Measurements from ENCODE around the gene SDS. TPM values are rescaled to one million over a fixed set of nuclear protein-coding genes. Genes with fewer than 3 reads are reported as not detected.
A peak's percentile ranks its signal among the peaks of the same experiment; 100 is the strongest.

Gene SDS
- total RNA-seq, 2 donors from 2014 or later: not detected

GRCh38 chr12:113438523-113439300 lies 35.0 kb upstream of the SDS start:
- H3K9me3 ChIP-seq (ENCODE audit: control insufficient read depth, low read length, poor library complexity, severe bottlenecking): no peaks in the 10 kb centered on the region
- no peak for ATAC-seq
- Mint-ChIP-seq H3K27me3 (peaks cover 4% of the 10 kb centered on the region), H3K4me1 (no peaks in the 10 kb centered on the region), H3K4me3 (no peak overlapping the region), H3K36me3 (ENCODE audit: low read depth) (no peaks in the 10 kb centered on the region), H3K27ac (no peak overlapping the region)
- DNase-seq: no peak

- no peak for DNase-seq
- no peak for ATAC-seq
- H3K27ac Mint-ChIP-seq: no peak overlapping the region
- peaks cover 11% of the 10 kb centered on the region for H3K27me3 Mint-ChIP-seq
- no peaks in the 10 kb centered on the region for H3K36me3 Mint-ChIP-seq (ENCODE audit: low read depth)
- no peaks in the 10 kb centered on the region for H3K4me1 Mint-ChIP-seq
- no peak overlapping the region for H3K4me3 Mint-ChIP-seq
- H3K9me3 ChIP-seq (ENCODE audit: control insufficient read depth, low read length, poor library complexity, severe bottlenecking): no peaks in the 10 kb centered on the region
Observed at GRCh38 chr12:113437729-113438100, 34.0 kb upstream of the SDS start.

GRCh38 chr12:113436993-113437728 lies 33.5 kb upstream of the SDS start:
- no peak overlapping the region for H3K27ac Mint-ChIP-seq
- no peaks in the 10 kb centered on the region for H3K9me3 ChIP-seq (ENCODE audit: control insufficient read depth, low read length, poor library complexity, severe bottlenecking)
- peaks cover 16% of the 10 kb centered on the region for H3K27me3 Mint-ChIP-seq
- no peak overlapping the region for H3K4me3 Mint-ChIP-seq
- H3K36me3 Mint-ChIP-seq (ENCODE audit: low read depth): no peaks in the 10 kb centered on the region
- H3K4me1 Mint-ChIP-seq: peaks cover 1% of the 10 kb centered on the region
- ATAC-seq: no peak
- DNase-seq: no peak

- H3K27ac Mint-ChIP-seq: no peak overlapping the region
- ATAC-seq: no peak
- no peaks in the 10 kb centered on the region for H3K36me3 Mint-ChIP-seq (ENCODE audit: low read depth)
- no peaks in the 10 kb centered on the region for H3K9me3 ChIP-seq (ENCODE audit: control insufficient read depth, low read length, poor library complexity, severe bottlenecking)
- peaks cover 17% of the 10 kb centered on the region for H3K27me3 Mint-ChIP-seq
- no peak overlapping the region for H3K4me3 Mint-ChIP-seq
- no peak for DNase-seq
- H3K4me1 Mint-ChIP-seq: peaks cover 3% of the 10 kb centered on the region
Observed at GRCh38 chr12:113436586-113436985, 32.9 kb upstream of the SDS start.

GRCh38 chr12:113435367-113435766 lies 31.7 kb upstream of the SDS start:
- no peaks in the 10 kb centered on the region for H3K9me3 ChIP-seq (ENCODE audit: control insufficient read depth, low read length, poor library complexity, severe bottlenecking)
- Mint-ChIP-seq H3K4me1 (peaks cover 3% of the 10 kb centered on the region), H3K36me3 (ENCODE audit: low read depth) (no peaks in the 10 kb centered on the region), H3K27ac (no peak overlapping the region), H3K27me3 (peaks cover 21% of the 10 kb centered on the region), H3K4me3 (no peak overlapping the region)
- no peak for ATAC-seq
- DNase-seq: no peak

GRCh38 chr12:113432986-113433385 lies 29.3 kb upstream of the SDS start:
- ATAC-seq (no peak), DNase-seq (no peak)
- Mint-ChIP-seq H3K4me3 (no peak overlapping the region), H3K36me3 (ENCODE audit: low read depth) (peaks cover 2% of the 10 kb centered on the region), H3K27me3 (peaks cover 31% of the 10 kb centered on the region), H3K27ac (no peak overlapping the region), H3K4me1 (peaks cover 3% of the 10 kb centered on the region)
- no peaks in the 10 kb centered on the region for H3K9me3 ChIP-seq (ENCODE audit: control insufficient read depth, low read length, poor library complexity, severe bottlenecking)

GRCh38 chr12:113428482-113428881 lies 24.8 kb upstream of the SDS start:
- H3K27me3 Mint-ChIP-seq: peaks cover 36% of the 10 kb centered on the region
- no peak for ATAC-seq
- H3K4me1 Mint-ChIP-seq: peaks cover 6% of the 10 kb centered on the region
- no peaks in the 10 kb centered on the region for H3K9me3 ChIP-seq (ENCODE audit: control insufficient read depth, low read length, poor library complexity, severe bottlenecking)
- H3K36me3 Mint-ChIP-seq (ENCODE audit: low read depth): peaks cover 2% of the 10 kb centered on the region
- no peak for DNase-seq
- no peak overlapping the region for H3K4me3 Mint-ChIP-seq
- H3K27ac Mint-ChIP-seq: no peak overlapping the region

GRCh38 chr12:113427882-113428281 lies 24.2 kb upstream of the SDS start:
- H3K4me1 Mint-ChIP-seq: peaks cover 6% of the 10 kb centered on the region
- no peak overlapping the region for H3K4me3 Mint-ChIP-seq
- ATAC-seq: no peak
- DNase-seq: no peak
- peaks cover 2% of the 10 kb centered on the region for H3K36me3 Mint-ChIP-seq (ENCODE audit: low read depth)
- H3K27me3 Mint-ChIP-seq: peaks cover 31% of the 10 kb centered on the region
- H3K27ac Mint-ChIP-seq: no peak overlapping the region
- no peaks in the 10 kb centered on the region for H3K9me3 ChIP-seq (ENCODE audit: control insufficient read depth, low read length, poor library complexity, severe bottlenecking)

- DNase-seq (no peak), ATAC-seq (no peak)
- Mint-ChIP-seq H3K27ac (no peak overlapping the region), H3K4me1 (peaks cover 8% of the 10 kb centered on the region), H3K4me3 (no peak overlapping the region), H3K27me3 (peaks cover 27% of the 10 kb centered on the region), H3K36me3 (ENCODE audit: low read depth) (peaks cover 2% of the 10 kb centered on the region)
- H3K9me3 ChIP-seq (ENCODE audit: control insufficient read depth, low read length, poor library complexity, severe bottlenecking): no peaks in the 10 kb centered on the region
Observed at GRCh38 chr12:113425960-113426453, 22.3 kb upstream of the SDS start.

GRCh38 chr12:113424915-113425823 lies 21.5 kb upstream of the SDS start:
- Mint-ChIP-seq H3K4me1 (peaks cover 8% of the 10 kb centered on the region), H3K36me3 (ENCODE audit: low read depth) (peaks cover 2% of the 10 kb centered on the region), H3K27me3 (peaks cover 22% of the 10 kb centered on the region), H3K4me3 (no peak overlapping the region), H3K27ac (no peak overlapping the region)
- DNase-seq (peak; percentile 22 to 31 (median 27)), ATAC-seq (peak; percentile 36)
- no peaks in the 10 kb centered on the region for H3K9me3 ChIP-seq (ENCODE audit: control insufficient read depth, low read length, poor library complexity, severe bottlenecking)

GRCh38 chr12:113424456-113424855 lies 20.8 kb upstream of the SDS start:
- Mint-ChIP-seq H3K4me1 (peaks cover 8% of the 10 kb centered on the region), H3K36me3 (ENCODE audit: low read depth) (no peaks in the 10 kb centered on the region), H3K27me3 (peaks cover 22% of the 10 kb centered on the region), H3K27ac (peak overlapping the region; percentile 60), H3K4me3 (no peak overlapping the region)
- H3K9me3 ChIP-seq (ENCODE audit: control insufficient read depth, low read length, poor library complexity, severe bottlenecking): no peaks in the 10 kb centered on the region
- DNase-seq (no peak), ATAC-seq (no peak)

GRCh38 chr12:113422886-113423669 lies 19.4 kb upstream of the SDS start:
- Mint-ChIP-seq H3K27ac (no peak overlapping the region), H3K4me3 (no peak overlapping the region), H3K27me3 (peaks cover 25% of the 10 kb centered on the region), H3K4me1 (peaks cover 8% of the 10 kb centered on the region), H3K36me3 (ENCODE audit: low read depth) (no peaks in the 10 kb centered on the region)
- ATAC-seq (no peak), DNase-seq (no peak)
- H3K9me3 ChIP-seq (ENCODE audit: control insufficient read depth, low read length, poor library complexity, severe bottlenecking): no peaks in the 10 kb centered on the region
